ENCODE results near the gene VAC14.

Gene VAC14

DNA sequence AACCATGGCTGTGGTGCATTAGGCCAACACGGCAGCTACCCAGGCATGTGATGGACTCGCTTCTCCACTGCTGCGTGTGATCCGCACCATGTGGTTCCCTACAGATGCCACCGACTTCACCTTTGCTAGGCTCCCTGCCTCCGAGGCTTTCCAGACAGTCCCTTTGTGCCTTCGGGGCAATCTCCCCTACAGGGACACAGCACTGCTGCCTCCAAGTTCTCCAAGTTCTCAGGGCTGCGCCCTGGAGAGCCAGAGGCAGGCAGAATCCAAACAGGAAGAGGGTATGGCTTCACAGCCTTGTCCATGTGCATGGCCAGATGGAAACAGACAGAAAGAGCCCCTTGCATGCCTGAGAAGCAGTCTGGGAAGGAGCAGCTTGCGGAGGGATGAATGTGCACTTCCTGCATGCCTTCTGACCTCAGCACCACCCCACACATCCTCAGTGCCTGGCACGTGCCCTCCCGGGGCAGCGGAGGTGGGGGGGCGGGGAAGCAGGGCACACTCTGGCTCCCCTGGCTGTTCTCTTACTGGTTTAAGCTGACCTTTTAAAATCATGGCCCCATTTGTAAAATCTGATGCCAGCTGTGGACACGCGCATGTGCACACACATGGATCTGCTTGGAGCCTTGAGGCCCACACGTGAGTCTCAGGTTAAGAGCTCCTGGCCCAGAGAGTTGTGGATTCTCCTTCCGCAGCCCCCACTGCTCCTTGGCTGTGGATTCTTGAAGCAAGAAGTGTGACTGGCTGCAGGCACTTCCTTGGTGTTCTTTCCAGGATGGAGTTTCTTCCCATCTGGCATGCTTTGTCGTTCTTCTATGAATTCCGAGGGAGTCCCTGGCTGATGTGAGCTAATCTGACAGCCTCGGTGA, 59.8 kb downstream of the VAC14 start:
- peak; percentile 62 for DNase-seq

DNA sequence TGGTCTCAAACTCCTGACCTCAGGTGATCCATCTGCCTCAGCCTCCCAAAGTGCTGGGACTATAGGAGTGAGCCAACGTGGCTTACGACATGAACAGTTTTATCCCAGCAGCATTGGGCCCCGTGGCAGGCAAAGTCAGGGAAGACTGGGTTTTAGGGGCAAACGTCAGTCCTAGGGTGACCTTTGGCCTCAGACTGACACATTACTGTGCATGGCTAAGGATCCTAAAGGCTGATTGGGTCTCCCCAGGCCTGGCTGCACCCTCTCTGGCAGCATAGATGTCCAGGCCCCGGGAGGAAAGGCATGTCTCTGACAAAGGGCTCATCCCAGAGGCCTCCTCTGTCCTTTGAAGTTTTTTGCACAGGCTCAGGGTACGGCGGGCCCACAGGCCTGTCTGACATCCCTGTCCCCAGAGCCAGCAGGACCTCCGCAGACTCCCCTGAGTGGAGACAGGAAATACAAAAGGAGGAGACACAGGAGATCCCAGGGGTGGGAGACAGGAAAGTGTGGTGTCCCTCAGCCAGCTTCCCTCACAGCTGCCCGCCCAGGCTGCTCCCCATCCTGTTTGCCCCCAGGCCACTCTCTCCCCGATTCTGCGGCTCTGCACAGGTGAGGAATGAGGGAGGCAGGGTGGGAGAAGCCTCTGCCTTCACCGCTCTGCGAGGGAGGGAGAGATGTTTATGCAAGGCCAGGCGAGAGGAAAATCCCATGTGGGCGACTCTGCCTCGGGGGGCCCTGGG, 60.6 kb downstream of the VAC14 start:
- no peak for DNase-seq

DNA sequence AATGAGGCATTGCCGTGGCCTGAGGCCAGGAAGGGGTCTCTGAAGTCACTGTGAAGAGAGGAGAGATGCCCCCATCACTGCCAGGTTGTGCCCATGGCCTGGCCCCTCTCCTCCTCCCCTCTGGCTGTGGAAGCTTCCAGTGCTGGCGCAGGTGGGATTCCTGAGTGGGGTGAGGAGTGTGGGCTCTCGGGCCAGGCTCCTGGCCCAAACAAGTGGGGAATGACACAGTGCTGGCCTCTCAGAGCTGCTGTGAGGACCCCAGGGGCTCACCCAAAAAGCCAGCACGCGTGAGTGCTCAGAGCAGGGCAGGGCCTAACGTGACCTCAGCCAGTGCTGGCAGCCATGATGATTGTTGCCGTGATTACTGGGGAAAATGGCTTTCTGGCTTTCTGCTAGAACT, 61.6 kb downstream of the VAC14 start:
- no peak for DNase-seq

DNA sequence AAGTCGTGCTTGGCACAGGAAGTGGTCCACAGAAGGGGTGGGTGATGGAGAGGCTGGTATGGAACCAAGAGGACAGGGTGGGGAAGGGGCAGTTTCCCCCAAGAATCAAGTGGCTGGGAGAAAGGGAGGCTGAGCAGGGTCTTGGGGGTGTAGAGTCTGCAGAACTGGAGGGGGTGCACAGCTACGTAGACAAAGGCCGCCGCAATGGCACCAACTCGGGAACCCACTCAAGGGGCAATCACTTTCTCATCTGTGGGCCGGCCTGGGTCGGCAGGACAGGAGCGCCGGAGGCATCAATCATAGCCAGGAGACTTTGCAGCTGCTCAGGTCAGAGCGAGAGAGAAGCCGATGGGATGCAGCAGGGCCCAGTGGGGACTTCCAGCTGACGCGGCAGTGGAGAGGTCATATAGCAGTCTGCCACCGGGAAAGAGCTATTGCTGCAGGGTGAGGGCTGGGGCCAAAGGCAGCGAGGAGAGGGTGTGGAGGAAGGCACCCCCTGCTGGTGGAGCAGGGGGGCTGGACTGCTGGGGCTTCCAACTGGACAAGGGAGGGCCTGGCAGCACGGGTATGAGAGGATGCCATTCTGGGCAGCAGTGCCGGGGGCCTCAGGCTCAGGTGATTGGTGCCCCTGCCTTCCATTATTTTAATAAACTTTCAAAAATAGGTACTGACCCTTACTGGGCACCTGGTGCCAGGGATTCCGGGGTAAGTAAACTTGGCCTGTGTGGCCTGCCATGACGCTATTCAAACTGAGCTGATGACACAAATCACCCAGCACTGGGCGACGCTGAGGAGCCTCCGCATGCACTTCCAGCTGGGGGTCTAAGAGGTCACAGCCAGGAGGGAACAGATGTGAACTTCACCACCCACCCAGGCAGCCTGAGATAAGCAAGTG, 62.6 kb downstream of the VAC14 start:
- DNase-seq, result no peak

DNA sequence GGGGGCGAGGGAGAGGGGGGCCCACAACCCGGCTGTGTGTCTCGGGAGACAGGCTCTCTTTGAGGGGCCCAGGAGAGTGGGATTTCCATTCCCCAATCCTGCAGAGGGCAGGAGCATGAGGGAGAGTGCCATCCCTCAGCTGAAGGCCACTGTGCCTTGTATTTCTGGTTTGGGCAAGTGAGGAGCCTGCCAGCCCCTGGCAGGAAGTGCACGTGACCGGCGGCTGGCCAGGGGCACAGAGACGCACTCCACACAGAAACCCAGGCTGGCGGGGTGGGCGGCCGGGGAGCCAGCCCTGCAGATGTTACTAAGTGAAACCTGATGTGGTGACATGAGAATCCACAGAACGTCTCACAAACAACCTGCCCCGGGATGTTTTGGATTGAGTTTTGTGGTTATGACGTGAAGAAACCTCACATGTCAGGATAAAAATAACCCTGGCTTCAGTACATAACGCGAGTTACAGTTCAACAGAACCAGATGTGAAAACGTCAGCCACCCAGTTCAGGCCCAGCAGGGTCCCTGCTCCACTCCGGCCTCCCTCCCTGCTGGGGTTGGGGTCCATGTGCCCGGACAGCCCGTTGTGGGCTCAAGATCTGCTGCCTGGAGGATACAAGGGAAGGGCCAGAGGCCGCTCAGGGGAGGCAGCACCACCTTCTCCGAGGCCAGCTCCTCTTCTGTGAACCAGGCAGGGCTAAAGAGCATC, 63.4 kb downstream of the VAC14 start:
- DNase-seq, result no peak

DNA sequence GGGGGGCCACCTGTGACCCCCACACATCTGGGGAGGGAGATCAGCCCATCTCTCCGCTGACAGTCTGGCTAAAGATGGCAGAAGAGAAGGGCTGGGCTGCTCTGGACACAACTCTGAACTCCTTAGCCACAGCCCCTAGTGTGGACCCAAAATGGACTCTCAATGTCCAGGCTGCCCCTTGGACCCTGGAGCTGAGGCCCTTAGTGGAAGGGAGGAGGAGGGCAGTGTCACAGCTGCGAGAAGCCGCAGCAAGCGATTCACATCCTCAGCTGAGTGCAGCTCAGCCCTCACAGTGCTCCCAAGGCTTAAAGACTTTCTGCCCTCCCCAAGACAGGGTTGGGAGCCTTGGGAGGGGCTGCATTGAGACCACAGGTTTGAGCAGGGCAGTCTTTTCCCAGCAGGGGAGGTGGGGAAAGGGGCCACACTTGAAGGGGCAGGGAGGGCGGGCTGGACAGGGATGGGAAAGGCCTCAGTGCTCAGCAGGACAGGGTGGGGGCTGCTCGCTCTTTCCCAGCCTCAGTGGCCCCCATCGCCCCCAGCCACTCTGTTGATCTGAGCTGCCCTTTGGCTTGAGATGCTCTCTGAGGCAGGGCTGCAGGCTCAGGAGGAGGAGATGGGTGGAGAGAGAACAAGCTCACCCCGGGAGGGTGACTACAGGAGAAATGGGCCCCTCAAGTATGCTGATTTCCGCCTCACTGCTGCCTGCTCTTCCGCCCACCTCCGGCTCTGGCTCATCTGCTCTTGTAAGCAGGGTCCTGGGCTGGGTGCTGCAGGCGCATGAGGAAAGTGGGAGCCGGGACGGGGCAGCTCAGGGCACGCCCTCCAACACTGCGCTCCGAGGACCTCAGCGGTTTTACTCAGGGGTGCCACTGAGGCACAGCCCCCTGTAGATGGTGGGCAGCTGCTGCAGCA, 64.2 kb downstream of the VAC14 start:
- DNase-seq, result no peak

DNA sequence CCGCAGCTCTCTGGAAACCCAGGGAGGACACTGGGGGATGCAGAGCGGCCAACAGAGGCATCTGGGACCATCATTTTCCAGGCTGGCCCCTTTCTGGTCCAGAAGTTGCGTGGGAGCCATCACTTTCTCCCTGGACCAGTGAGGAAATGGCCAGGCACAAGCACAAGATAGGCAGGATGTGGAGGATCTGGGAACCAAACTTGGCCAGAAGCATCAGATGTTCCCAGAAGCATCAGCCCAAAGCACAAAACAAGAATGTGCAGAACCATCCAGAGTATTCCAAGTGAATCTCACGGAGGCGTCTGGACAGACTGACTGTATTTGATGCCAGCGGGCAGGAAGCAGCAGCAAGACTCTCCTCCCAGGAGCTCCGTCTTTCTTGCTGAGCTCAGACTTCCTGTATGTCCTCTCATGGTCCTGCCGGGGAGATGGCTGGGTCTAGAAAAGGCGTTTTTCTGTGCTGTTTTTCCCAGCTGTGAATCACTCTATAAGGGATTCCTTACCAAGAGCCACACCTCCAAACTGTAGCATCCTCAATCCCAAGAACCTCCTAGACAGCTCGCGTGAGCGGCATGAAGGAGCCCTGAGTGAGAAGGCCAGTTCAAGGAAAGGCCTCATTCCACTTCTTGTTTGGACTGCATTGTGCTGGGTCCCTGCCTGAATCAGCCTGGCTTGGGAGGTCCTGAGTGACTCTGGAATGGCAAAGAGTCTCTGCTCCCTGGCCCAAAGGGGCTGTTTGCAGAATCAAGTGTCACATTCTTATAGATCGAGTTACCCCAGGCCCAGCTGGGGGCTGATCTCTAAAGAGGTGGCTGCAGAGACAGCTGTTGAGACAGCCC, 65.6 kb downstream of the VAC14 start:
- no peak for DNase-seq

DNA sequence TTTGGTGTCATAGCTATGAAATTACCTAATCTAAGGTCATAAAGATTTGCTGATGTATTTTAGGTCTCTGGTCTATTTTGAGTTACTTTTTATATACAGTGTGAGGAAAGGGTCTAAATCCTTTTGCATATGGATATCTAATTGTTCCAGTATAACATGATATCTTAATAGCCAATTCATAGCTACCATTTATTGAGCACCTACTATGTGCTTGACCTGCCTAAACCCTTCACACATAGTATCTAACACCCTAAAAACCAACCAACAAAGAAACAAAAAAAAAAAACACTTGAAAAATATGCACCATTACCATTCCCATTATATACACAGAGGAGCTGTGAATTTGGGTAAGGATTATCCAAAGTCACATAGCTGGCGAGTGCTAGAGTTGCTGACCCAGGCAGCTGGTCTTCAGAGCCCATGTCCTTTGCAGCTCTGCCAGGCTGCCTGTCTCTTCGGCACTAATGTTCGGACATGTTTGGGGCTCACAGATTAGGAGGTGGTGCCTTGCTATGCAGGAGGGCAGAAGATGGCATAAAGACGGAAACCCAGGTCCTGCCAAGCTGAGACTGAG, 66.3 kb downstream of the VAC14 start:
- DNase-seq, result no peak

DNA sequence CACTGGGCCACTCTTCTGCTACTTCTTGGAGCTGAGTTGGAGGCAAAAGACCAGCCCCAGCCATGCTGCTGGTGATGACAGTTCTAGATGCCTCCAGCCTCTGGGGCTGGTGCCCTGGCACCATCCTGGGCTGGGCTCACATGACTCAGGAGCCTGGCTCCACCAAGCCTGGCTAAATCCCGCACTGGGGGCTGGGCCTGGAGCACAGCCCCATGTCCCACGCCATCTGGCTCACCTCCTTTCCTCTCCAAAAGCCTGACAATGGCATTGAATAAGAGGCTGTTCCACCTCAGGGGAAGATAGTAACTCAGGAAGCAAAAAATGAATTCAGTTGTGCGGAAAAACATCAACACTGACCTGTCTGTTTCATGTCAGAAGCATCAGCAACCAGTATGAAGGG, 70.0 kb downstream of the VAC14 start:
- no peak for DNase-seq

DNA sequence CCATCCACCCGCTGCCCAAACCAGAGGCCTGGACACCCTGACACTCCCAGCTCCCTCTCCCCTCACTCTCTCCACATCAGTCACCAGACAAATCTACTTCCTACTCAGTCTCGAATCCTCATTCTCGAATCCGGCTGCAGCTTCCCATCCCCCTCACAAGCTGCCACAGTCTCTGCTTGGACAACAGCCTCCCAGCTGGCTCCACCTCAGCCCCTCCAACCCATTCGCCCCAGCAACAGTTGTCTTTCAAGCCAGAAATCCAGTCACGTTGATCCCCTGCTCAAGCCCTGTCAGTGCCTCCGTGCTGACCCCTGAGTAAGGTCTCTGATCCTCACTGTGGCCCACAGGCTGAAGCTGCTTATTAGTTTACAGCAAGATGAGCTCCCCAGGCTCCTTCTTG, 70.9 kb downstream of the VAC14 start:
- no peak for DNase-seq

DNA sequence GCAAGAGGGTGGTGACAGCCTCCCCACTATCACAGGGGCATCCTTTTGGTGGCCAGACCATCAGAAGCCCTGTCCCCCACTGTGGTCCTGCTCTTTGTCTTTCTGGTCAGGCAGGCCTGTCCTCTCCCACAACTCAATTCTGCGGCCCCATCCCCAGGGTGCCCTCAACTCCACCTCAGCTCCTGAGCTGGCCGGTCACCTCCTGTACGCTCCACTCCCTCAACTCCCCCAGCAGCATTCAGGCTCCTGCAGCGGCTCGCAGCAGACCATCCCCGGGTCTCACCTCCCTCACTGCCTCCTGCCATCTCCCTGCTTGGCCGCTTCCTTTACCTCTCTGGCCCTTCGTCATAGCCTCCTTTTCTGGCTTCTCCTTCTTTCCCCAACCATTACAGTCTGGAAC, 71.7 kb downstream of the VAC14 start:
- DNase-seq, result no peak

DNA sequence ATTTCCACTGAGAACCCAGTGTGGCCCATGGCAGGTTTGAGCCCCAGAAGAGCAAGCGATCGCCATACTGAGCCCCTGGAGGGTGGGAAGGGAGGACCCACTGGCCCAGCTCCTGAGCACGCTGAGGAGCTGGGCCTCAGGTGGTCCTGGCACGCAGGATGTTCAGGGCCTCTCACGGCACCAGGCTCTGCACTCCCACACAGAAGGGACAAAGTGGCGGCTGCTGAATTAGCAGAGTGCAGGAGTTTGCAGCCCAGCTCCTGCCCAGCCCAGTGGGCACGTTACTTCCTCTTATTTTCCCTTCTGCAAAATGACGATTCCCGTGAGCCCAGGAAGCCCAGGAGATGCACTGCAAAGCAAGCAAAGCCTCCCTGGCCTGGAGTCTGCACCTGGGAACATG, 72.8 kb downstream of the VAC14 start:
- DNase-seq, result no peak

DNA sequence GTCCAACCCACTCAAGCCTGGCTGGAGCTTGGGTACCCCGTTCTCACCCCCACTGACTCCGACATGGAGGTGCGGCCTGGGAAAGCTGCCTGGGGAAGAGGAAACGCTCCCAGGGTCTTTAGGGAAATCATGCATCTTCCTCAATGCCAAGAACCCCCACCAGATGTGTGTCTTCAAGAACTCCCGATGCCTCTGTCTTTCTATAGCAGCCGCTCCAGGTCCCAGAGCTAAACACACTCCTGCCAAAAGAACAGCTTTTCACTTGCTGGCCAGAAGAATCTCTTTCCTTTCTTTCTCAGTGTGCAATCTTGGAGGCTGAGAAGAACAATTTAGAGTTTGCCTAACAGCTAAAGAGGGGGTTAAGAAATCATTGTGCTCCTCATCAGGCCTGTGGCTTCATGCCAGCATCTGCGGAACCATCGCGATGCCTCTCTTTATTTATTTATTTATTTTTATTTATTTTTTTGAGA, 74.0 kb downstream of the VAC14 start:
- DNase-seq, result no peak

DNA sequence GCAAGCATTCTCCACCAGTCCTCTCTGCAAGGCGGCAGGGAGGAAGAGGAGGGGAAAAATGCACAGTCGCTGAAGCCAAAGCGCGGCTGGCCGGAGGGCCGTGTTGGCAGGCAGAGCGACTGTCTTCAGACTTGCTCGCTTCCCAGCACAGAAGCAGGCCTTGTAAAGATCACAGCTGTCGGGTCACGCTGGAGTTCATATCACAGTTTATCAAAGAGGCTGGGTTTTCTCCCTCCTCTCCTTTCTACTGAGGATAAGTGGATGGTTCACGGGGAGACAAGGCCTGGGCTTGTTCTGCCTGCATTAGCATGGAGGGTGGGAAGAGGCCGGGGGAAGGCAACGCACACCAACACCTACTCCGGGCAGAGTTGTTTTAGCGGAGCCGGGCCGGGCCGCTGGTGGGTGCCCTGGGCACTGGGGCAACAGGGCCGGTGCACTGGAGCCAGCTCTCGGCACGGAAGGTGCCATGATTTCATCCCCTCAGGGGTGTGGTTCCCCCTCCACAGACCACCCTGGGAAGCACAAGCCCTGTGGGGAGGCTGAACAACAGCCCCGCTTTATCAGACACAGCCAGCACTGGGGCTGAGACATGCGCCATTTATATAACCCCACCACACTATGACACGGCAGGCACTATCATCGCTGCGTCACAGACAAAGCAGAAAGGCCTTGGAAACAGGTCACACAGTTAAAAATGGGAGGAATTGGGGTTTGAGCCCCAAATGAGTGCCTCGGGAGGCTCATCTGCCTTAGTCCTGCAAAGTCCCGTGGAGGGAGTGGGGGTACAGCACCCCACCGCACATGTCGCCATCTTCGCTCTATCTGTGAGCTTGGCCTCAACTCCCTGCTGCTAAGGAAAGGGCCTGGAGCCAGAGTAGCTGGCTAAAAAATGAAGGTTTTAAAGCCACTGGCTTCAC, 74.8 kb downstream of the VAC14 start:
- DNase-seq, result no peak

DNA sequence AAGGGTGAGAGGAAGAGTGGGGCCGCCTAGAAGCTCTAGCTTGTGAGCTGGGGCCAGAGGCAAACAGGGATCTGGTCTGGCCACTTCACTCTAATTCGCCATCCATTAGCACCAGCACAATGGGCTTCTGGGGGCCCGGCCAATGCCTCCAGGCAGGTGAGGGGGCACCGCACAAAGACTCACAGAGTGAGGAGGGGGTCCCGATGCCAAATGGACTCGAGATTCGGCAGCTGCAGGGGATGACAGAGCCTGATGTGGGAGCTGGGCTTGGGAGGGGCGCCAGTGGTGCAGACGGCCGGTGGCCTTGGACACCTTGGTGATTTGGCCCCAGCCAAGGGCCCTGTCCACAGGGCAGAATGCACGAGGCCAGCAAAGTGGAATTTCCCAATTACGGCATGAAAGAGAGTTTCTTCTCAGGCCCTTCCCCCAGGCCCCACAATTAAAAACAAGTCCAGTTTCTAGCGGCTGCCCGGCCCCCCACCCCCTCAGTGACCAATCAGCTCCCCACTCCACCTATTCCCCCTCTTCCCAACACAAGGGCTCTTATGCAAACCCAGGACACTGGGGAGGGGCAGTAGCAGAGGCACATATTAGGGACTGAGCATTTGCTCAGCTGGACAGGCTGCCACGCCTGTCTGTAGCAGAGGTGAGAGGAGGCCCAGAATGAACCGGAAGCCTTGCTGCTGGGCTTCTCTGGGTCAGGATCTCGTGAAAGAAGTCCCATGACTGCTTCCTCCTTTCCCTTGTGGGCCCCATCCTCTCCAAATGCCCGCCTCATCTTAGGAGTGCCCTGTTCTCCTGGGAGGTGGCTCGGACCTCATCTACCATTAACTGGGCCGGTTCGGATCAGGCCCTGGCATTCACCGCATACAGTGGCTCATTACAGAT, 75.7 kb downstream of the VAC14 start:
- DNase-seq, result no peak

DNA sequence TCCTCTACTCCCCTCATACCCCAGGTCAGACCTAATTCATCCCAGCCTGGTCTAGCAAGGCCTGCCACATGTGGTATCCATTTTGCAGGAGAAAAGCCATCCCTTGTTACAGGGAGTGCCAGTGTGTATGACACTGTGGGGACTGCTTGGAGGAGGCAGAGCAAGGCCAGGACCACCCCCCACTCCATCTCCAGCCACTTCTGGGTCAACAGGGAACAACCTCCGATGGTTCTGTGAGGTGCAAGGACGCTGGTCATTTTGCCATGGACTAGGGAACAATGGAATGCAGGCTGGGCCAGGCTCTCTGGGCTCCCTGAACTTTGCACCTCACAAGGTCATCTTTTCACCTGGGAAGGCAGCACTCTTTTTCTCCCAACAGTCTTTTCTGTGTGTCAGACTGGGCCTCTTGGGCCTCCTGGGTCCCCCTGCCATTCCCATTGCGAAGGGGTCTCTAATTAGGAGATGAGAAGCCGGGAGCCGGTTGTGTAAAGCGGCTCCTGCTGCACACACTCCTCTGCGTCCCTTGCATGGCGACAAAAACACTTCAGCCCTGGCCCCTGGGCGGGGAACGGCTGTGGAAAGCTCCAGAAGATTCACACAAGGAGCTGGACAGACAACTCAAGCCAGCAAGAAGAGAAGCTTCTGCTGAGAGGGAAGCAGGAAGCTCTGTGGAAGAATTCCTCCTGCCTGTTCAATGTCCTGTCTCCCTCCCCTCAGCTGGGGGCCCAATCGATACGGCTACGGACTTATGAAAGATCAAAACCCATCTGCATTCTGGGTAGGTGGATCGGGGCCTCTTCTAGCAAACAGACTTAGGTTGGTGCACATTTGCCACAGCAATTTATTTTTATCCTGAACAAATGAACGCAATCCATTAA, 76.6 kb downstream of the VAC14 start:
- DNase-seq, result no peak

DNA sequence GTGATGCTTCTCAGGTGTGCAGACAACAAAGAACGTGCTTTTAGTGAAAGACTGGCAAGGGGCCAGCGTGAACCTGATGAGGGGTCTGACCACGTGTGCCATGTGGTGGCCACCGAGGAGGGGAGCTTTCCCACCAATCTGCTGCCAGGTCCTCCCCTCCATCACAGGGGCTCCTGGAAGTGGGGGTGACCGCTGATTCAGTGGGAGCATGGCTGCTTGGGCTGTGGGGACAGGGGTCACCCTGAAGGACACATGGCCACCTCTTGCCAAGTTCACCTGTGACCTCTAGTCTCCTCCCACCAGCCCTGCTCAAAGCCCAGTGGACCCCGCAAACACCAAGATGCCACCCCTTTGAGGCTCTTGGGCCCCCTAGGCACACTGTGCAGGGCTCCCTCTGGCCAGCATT, 77.2 kb downstream of the VAC14 start:
- no peak for DNase-seq
